ENCODE measurements around the gene NDFIP1.
"Not testable (repeated sequence)": the region's sequence is repeated elsewhere in the genome, so short reads cannot be mapped to it uniquely, and the experiment has no call there.

NDFIP1 gene

GRCh38 chr5:142108432-142109330 lies at the start of gene NDFIP1:
Gene NDFIP1, plus strand, starts transcription at chr5:142108779. Its CDS starts 196 bp downstream, at chr5:142108975.
- peak; percentile 38 for DNase-seq (ENCODE audit: low read depth)

GRCh38 chr5:142059304-142059940 lies 49.2 kb upstream of the NDFIP1 start:
- DNase-seq (ENCODE audit: low read depth): no peak

GRCh38 chr5:142063376-142063775 lies 45.2 kb upstream of the NDFIP1 start:
- no peak for DNase-seq (ENCODE audit: low read depth)

- no peak for DNase-seq (ENCODE audit: low read depth)
Observed at GRCh38 chr5:142063878-142064331, 44.7 kb upstream of the NDFIP1 start.

GRCh38 chr5:142065273-142065672 lies 43.3 kb upstream of the NDFIP1 start:
- no peak for DNase-seq (ENCODE audit: low read depth)

GRCh38 chr5:142069606-142070399 lies 38.8 kb upstream of the NDFIP1 start:
- DNase-seq (ENCODE audit: low read depth): no peak

- no peak for DNase-seq (ENCODE audit: low read depth)
Observed at GRCh38 chr5:142070734-142071133, 37.8 kb upstream of the NDFIP1 start.

- DNase-seq (ENCODE audit: low read depth): no peak
Observed at GRCh38 chr5:142072488-142072887, 36.1 kb upstream of the NDFIP1 start.

GRCh38 chr5:142073362-142073988 lies 35.1 kb upstream of the NDFIP1 start:
- no peak for DNase-seq (ENCODE audit: low read depth)

- no peak for DNase-seq (ENCODE audit: low read depth)
Observed at GRCh38 chr5:142074006-142074405, 34.6 kb upstream of the NDFIP1 start.

- DNase-seq (ENCODE audit: low read depth): no peak
Observed at GRCh38 chr5:142078221-142078620, 30.4 kb upstream of the NDFIP1 start.

GRCh38 chr5:142078706-142079105 lies 29.9 kb upstream of the NDFIP1 start:
- no peak for DNase-seq (ENCODE audit: low read depth)

- DNase-seq (ENCODE audit: low read depth): no peak
Observed at GRCh38 chr5:142079306-142079721, 29.3 kb upstream of the NDFIP1 start.

- DNase-seq (ENCODE audit: low read depth): no peak
Observed at GRCh38 chr5:142080248-142080647, 28.3 kb upstream of the NDFIP1 start.

GRCh38 chr5:142082182-142082781 lies 26.3 kb upstream of the NDFIP1 start:
- DNase-seq (ENCODE audit: low read depth): no peak

GRCh38 chr5:142086229-142086628 lies 22.4 kb upstream of the NDFIP1 start:
- DNase-seq (ENCODE audit: low read depth): no peak

GRCh38 chr5:142086679-142087078 lies 21.9 kb upstream of the NDFIP1 start:
- DNase-seq (ENCODE audit: low read depth): no peak

GRCh38 chr5:142087920-142088679 lies 20.5 kb upstream of the NDFIP1 start:
- DNase-seq (ENCODE audit: low read depth): no peak

GRCh38 chr5:142088855-142089479 lies 19.6 kb upstream of the NDFIP1 start:
- not testable (repeated sequence) for DNase-seq (ENCODE audit: low read depth)

GRCh38 chr5:142091012-142091411 lies 17.6 kb upstream of the NDFIP1 start:
- no peak for DNase-seq (ENCODE audit: low read depth)

Measured in fibroblast of the conjunctiva (primary cell).